Spleen (tissue), 7 donors: ENCODE measurements around the gene EYA2.

ENCODE experiments used
- POLR2A ChIP-seq, 3 donors: fragments of 450-650 bp; IDR thresholded peaks; one replicate each; pipeline ENCODE4 v1.5.1; 2017; ENCODE audit warnings: antibody characterized with exemption in 3 of 3, mild to moderate bottlenecking in 1 of 3
- POLR2AphosphoS5 ChIP-seq, 3 donors: sonication (generic); formaldehyde crosslinking; IDR thresholded peaks; one replicate each; pipeline ENCODE4 v1.5.1; 2017; ENCODE audit warnings: antibody characterized with exemption in 3 of 3
- TF ChIP-seq, protein P1 (sequence below), 11 experiments: fragments of 200-600 bp in 7 of 11; fragments of 450-650 bp in 4 of 11; sonication (generic) in 4 of 11; IDR thresholded peaks in 8 of 11; conservative IDR thresholded peaks in 3 of 11; 1 replicate in 7 of 11; 2 replicates in 4 of 11; pipeline versions ENCODE4 v1.4.0 to v1.8.0; 2016 to 2021; ENCODE audit warnings: antibody characterized with exemption in 11 of 11, inconsistent platforms in 4 of 11, mild to moderate bottlenecking in 1 of 11
- donor health status: DM: no; HTN: no; CAD: no; lungs with moderate emphysema.
- donor health status: DM: no; HTN: no; CAD: no.
- donor health status: DM: no; HTN: no; CAD: no.

DNA sequence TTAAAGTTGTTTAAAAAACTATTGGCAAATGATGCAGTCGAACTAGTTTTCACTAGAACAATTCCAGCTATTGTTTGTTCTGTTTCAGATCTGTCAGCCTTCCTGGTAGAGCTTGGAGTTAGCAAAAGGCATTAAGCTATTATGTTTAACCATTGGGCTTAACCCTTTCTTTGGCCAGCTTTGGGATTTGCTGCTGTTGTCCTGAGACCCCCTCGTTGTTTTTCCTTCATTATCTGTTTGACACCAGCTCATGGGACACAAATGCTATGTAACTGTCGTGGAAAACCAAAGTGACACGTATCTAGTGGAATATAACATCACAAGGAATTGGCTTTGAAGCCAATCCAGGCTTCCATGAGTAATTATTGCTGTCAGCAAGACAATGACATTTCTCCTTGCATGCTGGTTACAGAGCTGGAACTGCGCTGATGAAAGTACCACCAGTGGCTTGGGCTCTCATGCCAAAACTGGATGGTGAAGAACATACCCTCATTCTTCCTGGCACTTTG, 96.0 kb downstream of the EYA2 start:
- TF ChIP-seq, protein P1, sequence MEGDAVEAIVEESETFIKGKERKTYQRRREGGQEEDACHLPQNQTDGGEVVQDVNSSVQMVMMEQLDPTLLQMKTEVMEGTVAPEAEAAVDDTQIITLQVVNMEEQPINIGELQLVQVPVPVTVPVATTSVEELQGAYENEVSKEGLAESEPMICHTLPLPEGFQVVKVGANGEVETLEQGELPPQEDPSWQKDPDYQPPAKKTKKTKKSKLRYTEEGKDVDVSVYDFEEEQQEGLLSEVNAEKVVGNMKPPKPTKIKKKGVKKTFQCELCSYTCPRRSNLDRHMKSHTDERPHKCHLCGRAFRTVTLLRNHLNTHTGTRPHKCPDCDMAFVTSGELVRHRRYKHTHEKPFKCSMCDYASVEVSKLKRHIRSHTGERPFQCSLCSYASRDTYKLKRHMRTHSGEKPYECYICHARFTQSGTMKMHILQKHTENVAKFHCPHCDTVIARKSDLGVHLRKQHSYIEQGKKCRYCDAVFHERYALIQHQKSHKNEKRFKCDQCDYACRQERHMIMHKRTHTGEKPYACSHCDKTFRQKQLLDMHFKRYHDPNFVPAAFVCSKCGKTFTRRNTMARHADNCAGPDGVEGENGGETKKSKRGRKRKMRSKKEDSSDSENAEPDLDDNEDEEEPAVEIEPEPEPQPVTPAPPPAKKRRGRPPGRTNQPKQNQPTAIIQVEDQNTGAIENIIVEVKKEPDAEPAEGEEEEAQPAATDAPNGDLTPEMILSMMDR (IDR thresholded peaks at IDR 0.05 in 8 of 11, conservative IDR thresholded peaks at IDR 0.05 in 3 of 11) = no peak
- TF ChIP-seq POLR2AphosphoS5 (IDR thresholded peaks at IDR 0.05) = no peak
- no peak for TF ChIP-seq POLR2A (IDR thresholded peaks at IDR 0.05)
